ENCODE data around the gene PLA2G4C. TPM values are rescaled to one million over a fixed set of nuclear protein-coding genes. Genes with fewer than 3 reads are reported as not detected.

PLA2G4C gene
- total RNA-seq, 1 donor = 1.9 TPM

- no peak for DNase-seq (ENCODE audit: low read depth in 2 of 3, low spot score in 2 of 3)
These were observed 109.8 kb downstream of the PLA2G4C start for GRCh38 chr19:48000846-48001245.

DNA sequence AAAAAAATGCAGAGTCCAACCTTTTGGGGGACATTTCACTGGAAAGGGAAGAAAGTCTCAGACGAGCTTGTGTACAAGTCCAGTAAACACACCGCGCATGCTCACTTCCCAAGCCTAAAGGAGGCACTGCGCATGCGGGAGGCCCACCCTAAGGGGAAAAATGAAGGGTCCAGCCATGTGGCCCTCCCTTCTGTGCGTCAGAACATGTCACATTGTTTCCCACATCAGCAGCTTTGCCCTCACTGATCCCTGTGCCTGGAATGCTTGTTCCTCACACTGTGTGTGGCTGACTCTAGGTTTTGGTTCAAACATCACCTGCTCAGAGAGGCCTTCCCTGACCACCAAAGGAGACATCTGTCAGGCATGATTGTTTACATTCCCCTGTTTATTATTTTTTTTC lies 111.8 kb downstream of the PLA2G4C start:
- DNase-seq (ENCODE audit: low read depth in 2 of 3, low spot score in 2 of 3) = no peak

Other genes with a start within 250 kb of the PLA2G4C start
- gene SULT2A1, start 224.5 kb downstream of the PLA2G4C start, total RNA-seq = not detected
- gene BSPH1, start 118.6 kb downstream of the PLA2G4C start, total RNA-seq = not detected
- not detected for gene ELSPBP1, start 116.2 kb downstream of the PLA2G4C start, total RNA-seq
- gene CABP5, start 66.7 kb downstream of the PLA2G4C start, total RNA-seq = not detected
- 42.8 TPM for gene LIG1, start 59.5 kb upstream of the PLA2G4C start, total RNA-seq
- 6.5 TPM for gene ZSWIM9, start 59.9 kb upstream of the PLA2G4C start, total RNA-seq
- gene CARD8, start 145.1 kb upstream of the PLA2G4C start, total RNA-seq = 68.1 TPM
- 2.2 TPM for gene ZNF114, start 159.3 kb upstream of the PLA2G4C start, total RNA-seq
- gene EMP3, start 214.7 kb upstream of the PLA2G4C start, total RNA-seq = 229 TPM

All from hematopoietic multipotent progenitor cell (in vitro differentiated cells).